RWPE1 (cell line): ENCODE results near the gene P3H3.
"Not testable (repeated sequence)": the region's sequence is repeated elsewhere in the genome, so short reads cannot be mapped to it uniquely, and the experiment has no call there.

Source experiments
- CTCF ChIA-PET: fragments of 350-600 bp; sonication (Branson Sonifier 250); formaldehyde crosslinking; extraction: SDS; loops from one replicate; lab custom pipeline; 2021; lab: Yijun Ruan, JAX
- POLR2A ChIA-PET: fragments of 400-600 bp; formaldehyde crosslinking; extraction: SDS; loops from one replicate; lab custom pipeline; 2020; ENCODE audit warnings: antibody characterized with exemption; ENCODE audit not compliant: low non-redundant PET; lab: Yijun Ruan, JAX
- DNase-seq: peaks from one replicate; pipeline ENCODE4 v3.0.0; 2012; ENCODE audit warnings: low spot score
- H3K27ac ChIP-seq: fragments of 450-650 bp; 2 replicates; pipeline ENCODE4 v1.5.1; 2017
- CTCF ChIP-seq: fragments of 450-650 bp; conservative IDR thresholded peaks from 2 replicates; pipeline ENCODE4 v1.5.1; 2017; ENCODE audit warnings: low read depth, mild to moderate bottlenecking

P3H3 gene

GRCh38 chr12:6887460-6887859 is 59.3 kb downstream of the P3H3 start:
- ChIA-PET CTCF (no interaction called here), POLR2A (no interaction called here)
- DNase-seq = no peak
- no peak for TF ChIP-seq CTCF
- H3K27ac ChIP-seq = no peak overlapping the region

- H3K27ac ChIP-seq = no peak overlapping the region
- CTCF ChIA-PET = no interaction called here
Observed at GRCh38 chr12:6888360-6888759, 60.2 kb downstream of the P3H3 start.

GRCh38 chr12:6888794-6889193 is 60.6 kb downstream of the P3H3 start:
- POLR2A ChIA-PET, H3K27ac ChIP-seq, DNase-seq: not testable (repeated sequence)
- CTCF ChIA-PET = interaction anchor here (0.5 kb wide), 1 partner anchor 12 kb away, joined by 3 read pairs; no protein-coding TSS in a partner anchor

More at GRCh38 chr12:6888360-6888759, 60.2 kb downstream of the P3H3 start:
- no peak for TF ChIP-seq CTCF
- no peak for DNase-seq
- POLR2A ChIA-PET = no interaction called here
